Measurements from ENCODE around the gene CCZ1B.
"Not testable (repeated sequence)": the region's sequence is repeated elsewhere in the genome, so short reads cannot be mapped to it uniquely, and the experiment has no call there.

- TF ChIP-seq CTCF (IDR thresholded peaks at IDR 0.05; ENCODE audit: extremely low read depth in 1 of 2, insufficient read depth in 1 of 2, low read depth in 1 of 2, low read length in 2 of 2); POLR2A (IDR thresholded peaks at IDR 0.05; ENCODE audit: low read depth, low read length); JUN (IDR thresholded peaks at IDR 0.05; ENCODE audit: borderline replicate concordance, insufficient read depth, insufficient read length, low read depth); POLR2AphosphoS5 (IDR thresholded peaks at IDR 0.05; ENCODE audit: insufficient read depth, low read depth, low read length): not testable (repeated sequence)
Measured at GRCh38 chr7:6829616-6830015, 3.5 kb upstream of the CCZ1B start.
